HG03521 (cell line): ENCODE data around the gene GTSE1.

Source experiments
- ATAC-seq: cut with Tn5 transposase; IDR thresholded peaks from one replicate; pipeline ENCODE4 v1.9.1; 2021; ENCODE audit warnings: mild to moderate bottlenecking, moderate library complexity; ENCODE audit not compliant: unreplicated experiment

Gene GTSE1

DNA sequence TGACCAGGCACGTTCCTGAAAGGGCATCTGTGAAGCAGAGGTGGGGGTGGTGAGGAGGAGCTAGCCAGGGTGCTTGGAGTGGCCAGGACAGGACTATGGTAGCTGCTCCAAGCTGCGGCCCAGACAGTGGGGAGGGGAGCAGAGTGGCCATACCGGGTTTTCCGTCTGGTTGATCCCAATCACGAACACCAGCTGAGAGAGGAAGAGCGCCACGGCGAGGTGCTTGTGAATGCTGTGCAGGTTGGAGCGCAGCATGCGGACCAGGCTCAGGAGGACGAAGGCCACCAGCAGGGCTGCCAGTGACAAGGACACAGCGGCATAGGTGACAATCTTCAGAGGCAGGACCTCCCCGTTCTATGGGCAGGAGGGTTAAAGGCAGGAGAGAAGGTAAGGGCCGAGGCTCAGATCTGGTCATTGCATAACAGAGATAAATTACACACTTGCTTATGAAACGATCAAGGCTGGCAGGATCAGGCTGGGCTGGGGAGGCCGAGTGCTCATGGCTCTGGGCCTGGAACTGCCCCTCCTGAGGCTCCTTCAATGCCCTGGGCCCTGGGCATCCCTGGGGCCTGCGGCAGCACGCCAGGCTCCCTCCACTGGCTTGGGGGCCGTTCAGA lies 80.3 kb downstream of the GTSE1 start:
- ATAC-seq = no peak

DNA sequence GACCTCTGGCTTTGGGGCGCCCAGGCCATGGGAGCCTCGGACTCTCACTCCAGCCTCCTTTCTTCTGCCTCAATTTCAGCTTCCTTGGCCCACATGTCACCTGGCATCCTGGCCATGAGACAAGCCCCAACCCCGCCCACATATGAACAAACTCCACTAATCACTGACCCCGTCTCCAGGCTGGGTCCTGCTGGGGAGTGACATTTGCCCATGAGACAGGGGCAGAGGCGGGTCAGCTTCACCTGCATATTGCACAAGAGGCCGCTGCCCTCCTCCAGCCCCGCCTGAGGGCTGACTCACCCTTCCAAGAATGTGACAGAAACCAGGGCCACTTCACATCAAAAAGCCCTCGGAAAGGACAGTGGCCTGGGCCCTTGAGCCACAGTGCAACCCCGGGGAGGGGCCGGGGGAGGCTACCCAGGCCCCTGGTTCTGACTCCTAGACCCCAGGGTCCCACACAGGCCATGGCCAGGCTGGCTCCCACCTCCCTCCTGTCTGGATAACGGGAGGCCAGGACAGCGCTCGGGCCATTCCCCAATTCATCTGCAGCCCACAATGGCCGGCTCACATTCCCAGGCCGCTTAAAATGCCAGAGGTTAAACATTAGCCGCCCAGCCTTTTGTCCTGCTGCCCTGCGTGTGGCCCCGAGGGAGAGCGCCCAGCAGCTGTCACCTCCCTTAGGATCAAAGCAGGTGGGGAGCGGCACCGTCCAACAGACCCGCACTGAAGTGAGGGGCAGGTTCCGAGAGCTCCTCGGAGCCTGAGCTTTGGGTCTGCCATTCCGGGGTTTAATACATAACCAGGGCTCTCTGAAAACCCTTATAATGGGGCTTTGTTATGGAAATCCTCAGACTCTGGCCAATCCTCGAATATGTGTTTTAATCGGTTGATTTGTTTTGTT lies 81.1 kb downstream of the GTSE1 start:
- no peak for ATAC-seq

DNA sequence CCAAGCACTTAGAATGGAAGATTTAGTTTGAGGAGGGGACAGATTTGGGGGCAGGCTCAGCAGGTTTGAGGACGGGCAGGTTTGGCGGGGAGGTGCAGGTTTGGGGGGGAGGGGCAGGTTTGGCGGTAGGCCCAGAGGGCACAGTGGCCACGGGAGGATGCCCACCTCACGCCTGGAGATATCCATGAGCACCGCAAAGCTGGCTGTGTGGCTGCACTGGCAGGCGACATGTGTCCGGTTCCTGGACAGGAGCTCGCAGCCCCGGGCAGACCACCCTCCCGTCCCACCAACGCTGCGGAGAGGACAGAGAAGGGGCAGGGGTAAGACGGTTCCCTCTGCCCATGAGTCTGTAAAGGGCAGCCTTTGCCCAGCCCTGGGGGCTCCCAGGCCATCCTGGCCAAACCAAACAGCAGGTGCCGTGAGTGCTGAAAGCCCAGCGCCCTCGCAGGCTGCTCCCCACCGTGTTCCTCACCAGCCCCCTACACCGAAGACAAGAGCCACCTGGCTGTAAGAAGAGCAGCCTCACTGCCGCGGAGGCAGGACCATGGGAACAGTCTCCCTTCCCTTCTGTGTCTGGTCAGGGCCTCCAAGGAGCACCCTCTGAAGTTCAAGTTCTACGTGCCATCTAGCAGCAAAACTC lies 81.9 kb downstream of the GTSE1 start:
- no peak for ATAC-seq

GRCh38 chr22:46379066-46379930 lies 82.6 kb downstream of the GTSE1 start:
- ATAC-seq = no peak

- ATAC-seq = no peak
These were observed 83.4 kb downstream of the GTSE1 start for GRCh38 chr22:46380069-46380468.
